ENCODE measurements around the gene POU5F1. TPM values are rescaled to one million over a fixed set of nuclear protein-coding genes. Genes with fewer than 3 reads are reported as not detected.
"Not testable (repeated sequence)": the region's sequence is repeated elsewhere in the genome, so short reads cannot be mapped to it uniquely, and the experiment has no call there.

POU5F1 gene
- total and polyA plus RNA-seq, 2 donors (not counting 1 experiment from before 2014, with no cell fraction given): under 0.01 TPM; not detected in 1

DNA sequence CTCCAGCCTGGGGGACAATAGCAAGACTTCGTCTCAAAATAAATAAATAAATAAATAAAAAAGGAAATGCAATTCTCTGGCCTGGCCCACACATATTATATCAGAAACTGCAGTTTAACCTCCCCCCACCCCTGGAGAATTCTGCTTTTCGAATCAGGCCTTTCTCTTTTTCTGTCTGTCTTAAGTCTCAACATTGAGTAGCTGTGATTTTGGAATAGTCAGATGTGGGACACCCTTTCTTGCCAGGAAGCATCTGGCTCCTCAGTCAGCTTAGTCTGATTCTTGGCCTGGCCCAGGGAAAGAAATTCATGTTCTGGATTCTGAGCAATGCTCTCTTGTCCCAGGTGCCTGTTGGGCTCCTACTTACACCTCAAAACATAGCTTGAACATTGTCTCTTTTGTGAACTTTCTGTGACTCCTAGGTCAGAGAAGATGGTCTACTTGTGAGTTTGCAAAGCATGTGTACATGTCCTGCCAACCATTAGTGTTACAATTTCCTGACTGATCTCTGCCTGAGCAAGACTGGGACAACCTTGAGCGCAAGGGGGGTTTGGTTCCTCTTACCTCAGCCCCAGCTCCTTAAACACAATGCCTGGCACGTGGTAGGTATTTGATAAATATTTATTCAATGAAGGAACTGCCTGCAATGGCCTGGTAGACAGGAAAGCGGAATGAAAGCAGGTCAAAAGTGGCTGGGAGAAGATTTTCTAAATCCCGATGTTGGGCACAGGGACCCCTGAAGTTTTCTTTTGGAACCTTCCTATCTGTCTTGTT, 23.8 kb upstream of the POU5F1 start:
- H3K9me3 ChIP-seq (ENCODE audit: control insufficient read depth, insufficient read depth, low read depth, low read length): no peaks in the 10 kb centered on the region
- no peaks in the 10 kb centered on the region for H3K4me1 ChIP-seq (ENCODE audit: control insufficient read depth, extremely low read depth, insufficient read depth, low read length)

DNA sequence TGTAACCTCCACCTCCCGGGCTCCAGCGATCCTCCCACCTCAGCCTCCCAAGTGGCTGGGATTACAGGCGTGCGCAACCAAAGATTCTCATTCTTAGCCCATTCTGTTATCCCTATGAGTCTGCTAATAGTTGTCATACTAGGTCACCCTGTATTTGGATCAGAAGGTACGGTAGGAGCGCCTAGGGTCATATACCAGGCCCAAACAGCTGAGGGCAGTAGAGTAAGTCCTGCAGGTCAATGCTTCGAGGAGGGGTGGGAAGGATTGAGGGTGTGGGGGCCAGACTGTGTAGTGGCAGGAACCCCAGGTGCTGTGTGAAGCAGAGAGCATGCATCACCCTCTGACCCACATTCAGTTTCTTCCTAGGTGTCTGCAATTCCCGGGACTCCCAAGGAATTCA, 22.7 kb upstream of the POU5F1 start:
- Histone ChIP-seq H3K9me3 (ENCODE audit: control insufficient read depth, insufficient read depth, low read depth, low read length) (no peaks in the 10 kb centered on the region), H3K27me3 (ENCODE audit: control insufficient read depth, insufficient read depth, low read length) (no peaks in the 10 kb centered on the region), H3K36me3 (ENCODE audit: control insufficient read depth, insufficient read depth, low read length) (no peaks in the 10 kb centered on the region), H3K79me2 (ENCODE audit: control insufficient read depth, insufficient read depth, low read length) (no peaks in the 10 kb centered on the region), H3K4me2 (ENCODE audit: extremely low read depth, insufficient read depth, low read length) (no peak overlapping the region), H3K27ac (ENCODE audit: insufficient read depth, low read length) (no peak overlapping the region), H3K9ac (ENCODE audit: insufficient read depth, low read length) (no peak overlapping the region), H2AFZ (ENCODE audit: low read length) (no peak overlapping the region), H4K20me1 (ENCODE audit: control insufficient read depth, extremely low read depth, insufficient read depth, low read length) (no peaks in the 10 kb centered on the region), H3K4me1 (ENCODE audit: control insufficient read depth, extremely low read depth, insufficient read depth, low read length) (no peaks in the 10 kb centered on the region), H3K4me3 (replicated peaks in 1 of 4; ENCODE audit: control extremely low read depth in 1 of 4, insufficient read depth in 1 of 4, low read depth in 3 of 4, low read length in 4 of 4) (no peak overlapping the region)
- no peak for DNase-seq (ENCODE audit: low read depth in 2 of 2)
- TF ChIP-seq EZH2 (IDR thresholded peaks at IDR 0.05; ENCODE audit: low read length, missing control alignments): no peak
- TF ChIP-seq, protein P1, sequence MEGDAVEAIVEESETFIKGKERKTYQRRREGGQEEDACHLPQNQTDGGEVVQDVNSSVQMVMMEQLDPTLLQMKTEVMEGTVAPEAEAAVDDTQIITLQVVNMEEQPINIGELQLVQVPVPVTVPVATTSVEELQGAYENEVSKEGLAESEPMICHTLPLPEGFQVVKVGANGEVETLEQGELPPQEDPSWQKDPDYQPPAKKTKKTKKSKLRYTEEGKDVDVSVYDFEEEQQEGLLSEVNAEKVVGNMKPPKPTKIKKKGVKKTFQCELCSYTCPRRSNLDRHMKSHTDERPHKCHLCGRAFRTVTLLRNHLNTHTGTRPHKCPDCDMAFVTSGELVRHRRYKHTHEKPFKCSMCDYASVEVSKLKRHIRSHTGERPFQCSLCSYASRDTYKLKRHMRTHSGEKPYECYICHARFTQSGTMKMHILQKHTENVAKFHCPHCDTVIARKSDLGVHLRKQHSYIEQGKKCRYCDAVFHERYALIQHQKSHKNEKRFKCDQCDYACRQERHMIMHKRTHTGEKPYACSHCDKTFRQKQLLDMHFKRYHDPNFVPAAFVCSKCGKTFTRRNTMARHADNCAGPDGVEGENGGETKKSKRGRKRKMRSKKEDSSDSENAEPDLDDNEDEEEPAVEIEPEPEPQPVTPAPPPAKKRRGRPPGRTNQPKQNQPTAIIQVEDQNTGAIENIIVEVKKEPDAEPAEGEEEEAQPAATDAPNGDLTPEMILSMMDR (conservative IDR thresholded peaks at IDR 0.05 in 1 of 2, IDR thresholded peaks at IDR 0.05 in 1 of 2; ENCODE audit: low read depth in 1 of 2, low read length in 2 of 2): no peak

More for the DNA sequence above, 23.8 kb upstream of the POU5F1 start:
- Histone ChIP-seq H3K4me2 (ENCODE audit: extremely low read depth, insufficient read depth, low read length) (no peak overlapping the region), H4K20me1 (ENCODE audit: control insufficient read depth, extremely low read depth, insufficient read depth, low read length) (no peaks in the 10 kb centered on the region), H3K27me3 (ENCODE audit: control insufficient read depth, insufficient read depth, low read length) (no peaks in the 10 kb centered on the region), H3K4me3 (replicated peaks in 1 of 4; ENCODE audit: control extremely low read depth in 1 of 4, insufficient read depth in 1 of 4, low read depth in 3 of 4, low read length in 4 of 4) (no peak overlapping the region), H3K27ac (ENCODE audit: insufficient read depth, low read length) (no peak overlapping the region), H3K79me2 (ENCODE audit: control insufficient read depth, insufficient read depth, low read length) (peaks cover 3% of the 10 kb centered on the region), H3K36me3 (ENCODE audit: control insufficient read depth, insufficient read depth, low read length) (no peaks in the 10 kb centered on the region), H2AFZ (ENCODE audit: low read length) (no peak overlapping the region), H3K9ac (ENCODE audit: insufficient read depth, low read length) (no peak overlapping the region)
- TF ChIP-seq, protein P1 (conservative IDR thresholded peaks at IDR 0.05 in 1 of 2, IDR thresholded peaks at IDR 0.05 in 1 of 2; ENCODE audit: low read depth in 1 of 2, low read length in 2 of 2): no peak
- no peak for TF ChIP-seq EZH2 (IDR thresholded peaks at IDR 0.05; ENCODE audit: low read length, missing control alignments)
- DNase-seq (ENCODE audit: low read depth in 2 of 2): no peak

DNA sequence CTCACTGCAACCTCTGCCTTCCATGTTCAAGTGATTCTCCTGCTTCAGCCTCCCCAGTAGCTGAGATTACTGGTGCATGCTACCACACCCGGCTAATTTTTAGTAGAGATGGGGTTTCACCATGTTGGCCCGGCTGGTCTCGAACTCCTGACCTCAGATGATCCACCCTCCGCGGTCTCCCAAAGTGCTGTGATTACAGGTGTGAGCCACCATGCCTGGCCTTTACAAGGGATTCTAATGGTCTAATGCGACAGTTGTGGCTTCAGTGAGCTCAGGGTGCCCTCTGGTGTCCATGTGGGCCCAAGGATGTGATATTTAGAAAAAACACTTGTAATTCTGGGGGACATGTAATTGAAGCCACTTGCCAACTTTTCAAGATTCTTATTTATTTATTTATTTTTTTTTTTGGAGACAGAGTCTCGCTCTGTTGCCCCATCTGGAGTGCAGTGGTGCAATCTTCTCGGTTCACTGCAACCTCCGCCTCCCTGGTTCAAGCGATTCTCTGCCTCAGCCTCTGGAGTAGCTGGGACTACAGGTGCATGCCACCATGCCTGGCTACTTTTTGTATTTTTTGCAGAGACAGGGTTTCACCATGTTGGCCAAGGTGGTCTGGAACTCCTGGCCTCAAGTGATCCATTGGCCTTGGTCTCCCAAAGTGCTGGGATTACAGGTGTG, 22.1 kb upstream of the POU5F1 start:
- H3K27ac ChIP-seq (ENCODE audit: insufficient read depth, low read length); H3K9ac ChIP-seq (ENCODE audit: insufficient read depth, low read length); H3K4me2 ChIP-seq (ENCODE audit: extremely low read depth, insufficient read depth, low read length); H3K4me1 ChIP-seq (ENCODE audit: control insufficient read depth, extremely low read depth, insufficient read depth, low read length); H4K20me1 ChIP-seq (ENCODE audit: control insufficient read depth, extremely low read depth, insufficient read depth, low read length); H2AFZ ChIP-seq (ENCODE audit: low read length); H3K4me3 ChIP-seq (replicated peaks in 1 of 4; ENCODE audit: control extremely low read depth in 1 of 4, insufficient read depth in 1 of 4, low read depth in 3 of 4, low read length in 4 of 4); H3K36me3 ChIP-seq (ENCODE audit: control insufficient read depth, insufficient read depth, low read length); H3K79me2 ChIP-seq (ENCODE audit: control insufficient read depth, insufficient read depth, low read length); H3K9me3 ChIP-seq (ENCODE audit: control insufficient read depth, insufficient read depth, low read depth, low read length); H3K27me3 ChIP-seq (ENCODE audit: control insufficient read depth, insufficient read depth, low read length): not testable (repeated sequence)
- TF ChIP-seq, protein P1 (conservative IDR thresholded peaks at IDR 0.05 in 1 of 2, IDR thresholded peaks at IDR 0.05 in 1 of 2; ENCODE audit: low read depth in 1 of 2, low read length in 2 of 2): peak; percentile 68 to 74
- peak; percentile 52 to 72 for DNase-seq (ENCODE audit: low read depth in 2 of 2)

Measured in fibroblast of lung (primary cell).